ENCODE results near the gene PRKAG2.
"Not testable (repeated sequence)": the region's sequence is repeated elsewhere in the genome, so short reads cannot be mapped to it uniquely, and the experiment has no call there.

Gene PRKAG2

GRCh38 chr7:151539088-151539671 is 337.7 kb downstream of the PRKAG2 start:
- H3K9me2 ChIP-seq (replicated peaks; ENCODE audit: insufficient read depth, low read length): no peaks in the 10 kb centered on the region
- H3K27me3 ChIP-seq (ENCODE audit: low read length): no peaks in the 10 kb centered on the region
- no peaks in the 10 kb centered on the region for H3K36me3 ChIP-seq (ENCODE audit: low read length)
- no peak overlapping the region for H3K27ac ChIP-seq (ENCODE audit: low read depth, low read length)
- no peak overlapping the region for H2AFZ ChIP-seq (ENCODE audit: low read depth, low read length, severe bottlenecking)
- H3F3A ChIP-seq (ENCODE audit: insufficient read depth): no peaks in the 10 kb centered on the region
- H3K4me3 ChIP-seq (ENCODE audit: insufficient read depth, low read length, poor library complexity, severe bottlenecking): no peak overlapping the region
- no peak for TF ChIP-seq CTCF (IDR thresholded peaks at IDR 0.05; ENCODE audit: insufficient read depth, low read length, poor library complexity, severe bottlenecking)
- no peak for TF ChIP-seq EZH2phosphoT487 (conservative IDR thresholded peaks at IDR 0.05; ENCODE audit: low read length)
- H4K20me1 ChIP-seq (ENCODE audit: low read depth, low read length): no peaks in the 10 kb centered on the region
- H3K9me3 ChIP-seq (ENCODE audit: insufficient read depth, low read length): no peaks in the 10 kb centered on the region
- no peaks in the 10 kb centered on the region for H3K79me2 ChIP-seq (ENCODE audit: insufficient read depth, low read length)
- no peak overlapping the region for H3K9ac ChIP-seq (ENCODE audit: low read length)
- H3K4me2 ChIP-seq (ENCODE audit: low read depth, low read length, poor library complexity, severe bottlenecking): no peak overlapping the region

GRCh38 chr7:151537818-151538561 is 338.9 kb downstream of the PRKAG2 start:
- H3K9me3 ChIP-seq (ENCODE audit: insufficient read depth, low read length): no peaks in the 10 kb centered on the region
- H3K9ac ChIP-seq (ENCODE audit: low read length): no peak overlapping the region
- H3K4me2 ChIP-seq (ENCODE audit: low read depth, low read length, poor library complexity, severe bottlenecking): no peak overlapping the region
- H3K9me2 ChIP-seq (replicated peaks; ENCODE audit: insufficient read depth, low read length): no peaks in the 10 kb centered on the region
- no peaks in the 10 kb centered on the region for H3F3A ChIP-seq (ENCODE audit: insufficient read depth)
- H3K27me3 ChIP-seq (ENCODE audit: low read length): no peaks in the 10 kb centered on the region
- H2AFZ ChIP-seq (ENCODE audit: low read depth, low read length, severe bottlenecking): no peak overlapping the region
- H3K79me2 ChIP-seq (ENCODE audit: insufficient read depth, low read length): no peaks in the 10 kb centered on the region
- H3K27ac ChIP-seq (ENCODE audit: low read depth, low read length): no peak overlapping the region
- no peak for TF ChIP-seq EZH2phosphoT487 (conservative IDR thresholded peaks at IDR 0.05; ENCODE audit: low read length)
- no peaks in the 10 kb centered on the region for H3K36me3 ChIP-seq (ENCODE audit: low read length)
- H4K20me1 ChIP-seq (ENCODE audit: low read depth, low read length): no peaks in the 10 kb centered on the region
- no peak overlapping the region for H3K4me3 ChIP-seq (ENCODE audit: insufficient read depth, low read length, poor library complexity, severe bottlenecking)

- not testable (repeated sequence) for H3K4me3 ChIP-seq (ENCODE audit: insufficient read depth, low read length, poor library complexity, severe bottlenecking); H3K4me2 ChIP-seq (ENCODE audit: low read depth, low read length, poor library complexity, severe bottlenecking); H3K79me2 ChIP-seq (ENCODE audit: insufficient read depth, low read length); H3K36me3 ChIP-seq (ENCODE audit: low read length); H3K27me3 ChIP-seq (ENCODE audit: low read length); H3K9ac ChIP-seq (ENCODE audit: low read length); H3K9me3 ChIP-seq (ENCODE audit: insufficient read depth, low read length); H3F3A ChIP-seq (ENCODE audit: insufficient read depth); H4K20me1 ChIP-seq (ENCODE audit: low read depth, low read length); H3K27ac ChIP-seq (ENCODE audit: low read depth, low read length); H3K9me2 ChIP-seq (replicated peaks; ENCODE audit: insufficient read depth, low read length); H2AFZ ChIP-seq (ENCODE audit: low read depth, low read length, severe bottlenecking)
Measured at GRCh38 chr7:151536178-151536577, 340.7 kb downstream of the PRKAG2 start.

- Histone ChIP-seq H3K36me3 (ENCODE audit: low read length) (no peaks in the 10 kb centered on the region), H3K9me3 (ENCODE audit: insufficient read depth, low read length) (peaks cover 9% of the 10 kb centered on the region; the same call in 1 of the 2 replicates), H3K79me2 (ENCODE audit: insufficient read depth, low read length) (no peaks in the 10 kb centered on the region), H3F3A (ENCODE audit: insufficient read depth) (no peaks in the 10 kb centered on the region), H3K4me3 (ENCODE audit: insufficient read depth, low read length, poor library complexity, severe bottlenecking) (no peak overlapping the region), H3K9ac (ENCODE audit: low read length) (no peak overlapping the region), H3K27ac (ENCODE audit: low read depth, low read length) (no peak overlapping the region), H4K20me1 (ENCODE audit: low read depth, low read length) (no peaks in the 10 kb centered on the region), H3K9me2 (replicated peaks; ENCODE audit: insufficient read depth, low read length) (no peaks in the 10 kb centered on the region), H2AFZ (ENCODE audit: low read depth, low read length, severe bottlenecking) (no peak overlapping the region), H3K4me2 (ENCODE audit: low read depth, low read length, poor library complexity, severe bottlenecking) (no peak overlapping the region), H3K27me3 (ENCODE audit: low read length) (0 out of 2 replicates have a peak, but pooled peaks cover 4% of the 10 kb centered on the region)
- TF ChIP-seq EZH2phosphoT487 (conservative IDR thresholded peaks at IDR 0.05; ENCODE audit: low read length) (no peak), CTCF (IDR thresholded peaks at IDR 0.05; ENCODE audit: insufficient read depth, low read length, poor library complexity, severe bottlenecking) (no peak)
Measured at GRCh38 chr7:151529842-151530241, 347.1 kb downstream of the PRKAG2 start.
